DMS153 (cell line): ENCODE measurements around the gene FANCL.
"Not testable (repeated sequence)": the region's sequence is repeated elsewhere in the genome, so short reads cannot be mapped to it uniquely, and the experiment has no call there.

ENCODE experiments used
- DNase-seq: peaks from one replicate; lab custom pipeline; 2025; lab: John Stamatoyannopoulos, UW

Gene FANCL

GRCh38 chr2:58140508-58141072, 100.5 kb downstream of the FANCL start:
- DNase-seq = no peak

DNA sequence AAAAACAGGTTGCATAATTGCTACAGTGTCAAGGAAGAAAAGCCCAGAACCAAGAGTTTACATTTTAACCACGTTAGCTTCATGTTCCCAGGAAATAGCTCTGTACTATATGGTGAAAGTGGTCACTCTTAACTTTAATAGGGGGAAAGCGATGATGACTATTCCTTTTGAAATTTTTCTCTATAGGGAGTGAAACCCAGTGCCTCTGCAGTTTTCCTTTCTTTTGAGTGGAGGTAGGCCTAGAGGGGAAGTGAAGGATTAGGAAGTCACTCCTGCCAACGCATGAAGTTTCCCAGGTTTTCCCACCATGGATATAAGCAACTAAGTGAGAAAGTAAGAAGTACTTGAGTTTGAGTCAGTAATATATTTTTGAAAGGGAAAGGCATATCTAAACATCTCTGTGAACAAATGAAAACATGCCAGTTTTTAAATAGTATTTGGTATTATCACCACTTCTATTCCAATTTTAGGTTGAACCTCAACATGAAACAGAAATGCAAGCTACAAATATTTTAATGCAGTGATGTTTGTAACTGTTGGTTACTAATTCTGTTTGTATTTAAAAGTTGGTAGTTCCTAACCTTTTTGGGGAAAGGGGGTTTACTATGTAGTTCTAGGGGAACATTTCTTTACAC, 102.6 kb downstream of the FANCL start:
- no peak for DNase-seq

- DNase-seq = no peak
Observed at GRCh38 chr2:58137856-58138255, 103.3 kb downstream of the FANCL start.

GRCh38 chr2:58137221-58137620, 103.9 kb downstream of the FANCL start:
- DNase-seq = no peak

DNA sequence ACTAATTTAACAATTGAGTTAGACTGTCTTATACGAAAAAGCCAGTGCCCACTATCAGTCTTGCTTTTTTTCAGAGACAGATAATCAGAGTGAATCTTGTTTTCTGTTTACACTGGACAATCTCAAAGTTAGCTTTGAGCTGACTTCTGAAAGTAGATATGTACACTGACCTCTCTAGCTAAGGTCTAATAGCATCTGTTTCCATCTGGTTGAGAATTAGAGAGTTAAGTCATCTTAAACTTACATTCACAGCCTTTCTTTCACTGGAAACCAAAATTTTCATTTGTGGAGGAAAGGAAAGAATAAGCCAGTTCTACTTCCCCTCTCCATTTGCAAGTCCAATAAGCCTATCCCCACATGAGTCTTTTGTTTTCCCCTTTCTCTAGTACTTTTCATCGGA, 105.3 kb downstream of the FANCL start:
- DNase-seq = no peak

- no peak for DNase-seq
Observed at GRCh38 chr2:58133395-58133794, 107.7 kb downstream of the FANCL start.

DNA sequence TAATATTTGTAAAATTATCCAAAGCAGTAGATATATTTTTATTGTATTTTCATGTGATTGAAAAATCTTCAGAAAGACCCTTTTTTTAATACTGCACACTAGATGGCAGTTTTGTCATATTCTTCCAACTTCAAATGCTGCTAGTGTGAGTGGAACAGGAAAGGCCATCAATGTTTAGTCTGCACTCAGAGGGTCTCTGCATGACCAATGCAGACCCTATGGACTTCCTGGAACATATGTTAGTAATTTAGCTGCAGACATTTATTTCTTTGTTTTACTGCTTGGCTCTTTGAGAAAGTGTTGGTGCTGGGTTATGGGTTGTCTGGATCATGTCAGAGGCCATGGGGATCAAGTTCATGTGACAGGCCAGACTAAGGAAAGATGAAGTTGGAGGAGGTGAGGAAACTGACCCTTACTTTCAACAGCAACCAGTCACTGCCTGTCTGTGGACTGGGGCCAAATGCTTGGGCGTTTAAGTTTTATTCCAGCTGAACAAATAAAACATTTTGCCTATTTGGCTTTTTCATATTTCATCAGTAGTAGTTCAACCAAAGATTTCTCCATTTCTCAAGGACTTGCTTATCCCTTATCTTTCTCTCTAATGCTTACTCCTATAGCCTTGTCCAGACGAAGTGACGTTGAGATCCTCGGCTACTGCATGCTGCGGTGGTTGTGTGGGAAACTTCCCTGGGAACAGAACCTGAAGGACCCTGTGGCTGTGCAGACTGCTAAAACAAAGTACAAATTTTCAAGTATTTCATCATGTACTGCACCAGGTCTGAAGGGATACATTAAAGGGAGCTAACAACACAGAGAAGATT, 109.7 kb downstream of the FANCL start:
- DNase-seq = no peak

DNA sequence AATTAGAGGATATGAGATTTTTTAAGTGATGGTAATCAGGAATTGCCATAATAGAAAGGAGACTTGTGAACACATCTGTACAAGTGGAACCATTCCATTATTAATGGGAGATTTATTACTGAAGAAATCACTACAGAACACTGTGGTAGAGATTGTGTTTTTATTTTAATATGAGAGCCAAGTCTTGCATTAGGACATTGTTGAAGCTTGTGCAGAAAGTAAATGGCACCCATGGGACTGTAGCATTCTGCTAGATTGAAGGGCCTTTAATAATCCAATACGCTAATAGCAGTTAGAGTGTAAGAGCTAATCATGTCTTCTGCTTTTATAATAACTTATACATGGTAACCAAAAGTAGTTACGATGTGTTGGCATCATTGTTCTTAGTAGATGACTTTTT, 110.9 kb downstream of the FANCL start:
- no peak for DNase-seq

GRCh38 chr2:58127111-58127510, 114.0 kb downstream of the FANCL start:
- no peak for DNase-seq

GRCh38 chr2:58122540-58122939, 118.6 kb downstream of the FANCL start:
- no peak for DNase-seq

GRCh38 chr2:58122040-58122439, 119.1 kb downstream of the FANCL start:
- no peak for DNase-seq

- DNase-seq = no peak
Observed at GRCh38 chr2:58120626-58121229, 120.4 kb downstream of the FANCL start.

- not testable (repeated sequence) for DNase-seq
Observed at GRCh38 chr2:58113563-58113962, 127.6 kb downstream of the FANCL start.

GRCh38 chr2:58110765-58111164, 130.4 kb downstream of the FANCL start:
- DNase-seq = no peak

- DNase-seq = no peak
Observed at GRCh38 chr2:58109481-58109880, 131.6 kb downstream of the FANCL start.
